Measurements from ENCODE around the gene MPP2.

The MPP2 gene

GRCh38 chr17:43905985-43906852, 1.1 kb downstream of the MPP2 start (continued):
- TF ChIP-seq KLF17 (tag by site-specific recombination; IDR thresholded peaks at IDR 0.05): peak; percentile 64
- no peak for TF ChIP-seq ZNF146 (tag by site-specific recombination; IDR thresholded peaks at IDR 0.05)
- TF ChIP-seq KLF1 (tag by site-specific recombination; IDR thresholded peaks at IDR 0.05): peak; percentile 74
- TF ChIP-seq GLIS1 (tag by site-specific recombination; IDR thresholded peaks at IDR 0.05): peak; percentile 51
- peak; percentile 100 for TF ChIP-seq ZNF366 (tag by site-specific recombination; conservative IDR thresholded peaks at IDR 0.05)
- no peak for TF ChIP-seq ZNF157 (tag by site-specific recombination; IDR thresholded peaks at IDR 0.05)
- TF ChIP-seq SETDB1 (IDR thresholded peaks at IDR 0.05; ENCODE audit: insufficient read length, low read length): no peak
- no peak for TF ChIP-seq ZNF677 (tag by site-specific recombination; IDR thresholded peaks at IDR 0.05)
- peak; percentile 63; the same call in 1 of the 2 replicates for TF ChIP-seq ZBTB6 (tag by site-specific recombination; IDR thresholded peaks at IDR 0.05)
- peak; percentile 92 for TF ChIP-seq KLF7 (tag by site-specific recombination; IDR thresholded peaks at IDR 0.05; ENCODE audit: borderline replicate concordance)
- TF ChIP-seq SP3 (tag by site-specific recombination; IDR thresholded peaks at IDR 0.05): peak; percentile 77
- TF ChIP-seq BCL11B (tag by site-specific recombination; IDR thresholded peaks at IDR 0.05; ENCODE audit: low read depth): 0 out of 2 replicates have a peak, but pooled peaks have one; percentile 16
- peak; percentile 8; the same call in 1 of the 2 replicates for TF ChIP-seq ZNF324 (tag by site-specific recombination; IDR thresholded peaks at IDR 0.05)
- TF ChIP-seq TCF7L2 (IDR thresholded peaks at IDR 0.05; ENCODE audit: borderline replicate concordance, low read depth, low read length): peak; percentile 86
- TF ChIP-seq MEIS1 (CRISPR knock-in tag; IDR thresholded peaks at IDR 0.05; ENCODE audit: borderline replicate concordance): no peak
- TF ChIP-seq, protein P1, sequence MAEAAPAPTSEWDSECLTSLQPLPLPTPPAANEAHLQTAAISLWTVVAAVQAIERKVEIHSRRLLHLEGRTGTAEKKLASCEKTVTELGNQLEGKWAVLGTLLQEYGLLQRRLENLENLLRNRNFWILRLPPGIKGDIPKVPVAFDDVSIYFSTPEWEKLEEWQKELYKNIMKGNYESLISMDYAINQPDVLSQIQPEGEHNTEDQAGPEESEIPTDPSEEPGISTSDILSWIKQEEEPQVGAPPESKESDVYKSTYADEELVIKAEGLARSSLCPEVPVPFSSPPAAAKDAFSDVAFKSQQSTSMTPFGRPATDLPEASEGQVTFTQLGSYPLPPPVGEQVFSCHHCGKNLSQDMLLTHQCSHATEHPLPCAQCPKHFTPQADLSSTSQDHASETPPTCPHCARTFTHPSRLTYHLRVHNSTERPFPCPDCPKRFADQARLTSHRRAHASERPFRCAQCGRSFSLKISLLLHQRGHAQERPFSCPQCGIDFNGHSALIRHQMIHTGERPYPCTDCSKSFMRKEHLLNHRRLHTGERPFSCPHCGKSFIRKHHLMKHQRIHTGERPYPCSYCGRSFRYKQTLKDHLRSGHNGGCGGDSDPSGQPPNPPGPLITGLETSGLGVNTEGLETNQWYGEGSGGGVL (tag by site-specific recombination; IDR thresholded peaks at IDR 0.05): peak; percentile 72
- TF ChIP-seq ZNF302 (tag by site-specific recombination; IDR thresholded peaks at IDR 0.05; ENCODE audit: low read depth): no peak
- no peak for TF ChIP-seq ZSCAN30 (tag by site-specific recombination; IDR thresholded peaks at IDR 0.05)
- 0 out of 2 replicates have a peak, but pooled peaks have one; percentile 39 for TF ChIP-seq REPIN1 (tag by site-specific recombination; IDR thresholded peaks at IDR 0.05; ENCODE audit: low read depth)
- no peak for TF ChIP-seq ZNF768 (tag by site-specific recombination; IDR thresholded peaks at IDR 0.05)
- peak; percentile 83 for TF ChIP-seq ZNF639 (tag by site-specific recombination; IDR thresholded peaks at IDR 0.05)
- TF ChIP-seq ZNF549 (tag by site-specific recombination; IDR thresholded peaks at IDR 0.05): no peak
- no peak for TF ChIP-seq ZNF449 (tag by site-specific recombination; IDR thresholded peaks at IDR 0.05)
- no peak for TF ChIP-seq GLI4 (tag by site-specific recombination; IDR thresholded peaks at IDR 0.05)
- peak; percentile 58 for TF ChIP-seq ZFHX2 (tag by site-specific recombination; conservative IDR thresholded peaks at IDR 0.05)
- 0 out of 2 replicates have a peak, but pooled peaks have one; percentile 17 for TF ChIP-seq ZNF843 (tag by site-specific recombination; IDR thresholded peaks at IDR 0.05)
- peak; percentile 88 for TF ChIP-seq KLF8 (tag by site-specific recombination; IDR thresholded peaks at IDR 0.05)
- TF ChIP-seq ZBTB26 (tag by site-specific recombination; optimal IDR thresholded peaks at IDR 0.05): peak; percentile 64
- TF ChIP-seq BCL11A (tag by site-specific recombination; IDR thresholded peaks at IDR 0.05; ENCODE audit: low read depth): peak; percentile 90
